ENCODE data around the gene TSPY8.
"Not testable (repeated sequence)": the region's sequence is repeated elsewhere in the genome, so short reads cannot be mapped to it uniquely, and the experiment has no call there.

The TSPY8 gene

DNA sequence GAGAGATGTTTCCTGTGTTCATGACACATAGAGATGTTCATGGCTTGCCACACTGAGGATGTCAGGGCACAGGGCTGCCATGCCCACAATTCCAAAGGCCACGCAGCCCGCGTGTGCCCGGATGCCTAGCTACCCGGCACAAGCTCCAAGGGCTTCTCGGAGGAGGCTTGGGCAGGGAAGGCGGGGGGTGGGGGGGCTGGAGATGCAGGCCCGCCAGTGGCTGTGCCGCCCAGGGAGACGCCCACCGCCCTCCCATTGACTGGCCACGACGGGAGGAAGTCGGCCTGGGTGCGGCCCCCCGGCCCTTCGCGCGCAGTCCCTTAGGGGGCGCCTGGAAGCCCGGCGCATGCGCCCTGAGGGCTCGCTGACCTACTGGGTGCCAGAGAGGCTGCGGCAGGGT, at the start of gene TSPY8:
Gene TSPY8 (plus strand): TSS at position 301 of the 400 bp plus-strand sequence. CDS start 46 bp downstream, at position 347.
- not testable (repeated sequence) for DNase-seq, ATAC-seq

DNA sequence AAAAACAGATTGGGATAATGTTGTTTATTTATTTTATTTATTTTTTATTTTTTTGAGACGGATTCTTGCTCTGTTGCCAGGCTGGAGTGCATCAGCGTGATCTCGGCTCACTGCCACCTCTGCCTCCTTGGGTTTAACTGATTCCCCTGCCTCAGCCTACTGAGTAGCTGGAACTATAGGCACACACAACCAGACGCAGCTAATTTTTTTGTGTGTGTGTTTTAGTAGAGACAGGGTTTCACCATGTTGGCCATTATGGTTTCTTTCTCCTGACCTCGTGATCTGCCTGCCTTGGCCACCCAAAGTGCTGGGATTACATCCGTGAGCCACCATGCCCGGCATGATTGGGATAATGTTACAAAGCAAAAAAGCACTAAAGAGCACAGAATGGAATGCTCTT, 36.6 kb upstream of the TSPY8 start:
- ATAC-seq: no peak

DNA sequence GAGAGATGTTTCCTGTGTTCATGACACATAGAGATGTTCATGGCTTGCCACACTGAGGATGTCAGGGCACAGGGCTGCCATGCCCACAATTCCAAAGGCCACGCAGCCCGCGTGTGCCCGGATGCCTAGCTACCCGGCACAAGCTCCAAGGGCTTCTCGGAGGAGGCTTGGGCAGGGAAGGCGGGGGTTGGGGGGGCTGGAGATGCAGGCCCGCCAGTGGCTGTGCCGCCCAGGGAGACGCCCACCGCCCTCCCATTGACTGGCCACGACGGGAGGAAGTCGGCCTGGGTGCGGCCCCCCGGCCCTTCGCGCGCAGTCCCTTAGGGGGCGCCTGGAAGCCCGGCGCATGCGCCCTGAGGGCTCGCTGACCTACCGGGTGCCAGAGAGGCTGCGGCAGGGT, 20.4 kb upstream of the TSPY8 start, which contains the start of gene TSPY4:
Gene TSPY4 (plus strand): TSS at position 301 of the 400 bp plus-strand sequence. CDS start 46 bp downstream, at position 347.
- DNase-seq, ATAC-seq: not testable (repeated sequence)

More for the DNA sequence above, 36.6 kb upstream of the TSPY8 start:
- DNase-seq: no peak

DNA sequence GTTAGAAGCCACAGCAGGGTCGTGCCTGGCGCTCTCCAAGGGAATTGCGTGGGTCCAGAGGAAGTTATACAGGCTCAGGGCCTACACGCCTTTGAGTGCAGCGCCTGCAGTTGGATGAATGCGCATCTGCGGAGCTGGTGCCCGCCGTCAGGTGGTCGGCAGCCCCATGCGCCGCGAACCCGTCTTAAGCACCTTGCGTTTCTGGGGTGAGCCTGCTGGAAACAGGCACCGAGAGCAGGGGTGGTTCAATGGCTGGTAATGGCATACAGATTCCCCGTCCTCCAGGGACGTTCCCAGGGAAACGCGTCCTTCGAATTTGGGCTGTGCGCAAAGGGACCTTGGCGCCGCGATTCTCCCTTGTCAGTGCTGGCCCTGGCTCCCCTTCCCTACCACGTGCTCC, 38.9 kb downstream of the TSPY8 start:
- peak; percentile 2 for DNase-seq
- not testable (repeated sequence) for ATAC-seq

GRCh38 chrY:9398121-9398520, 40.5 kb downstream of the TSPY8 start, which contains the start of gene TSPY3:
Gene TSPY3 (plus strand): TSS chrY:9398421. CDS start chrY:9398467, 46 bp downstream.
- not testable (repeated sequence) for ATAC-seq, DNase-seq
